Stimulated activated CD4-positive, alpha-beta T cell treated with anti-CD3 and anti-CD28 coated beads, Interleukin-1b, Interleukin-23, amount 100 ng/mL, for 24 hours (primary cell): ENCODE data around the gene EYS.
"Not testable (repeated sequence)": the region's sequence is repeated elsewhere in the genome, so short reads cannot be mapped to it uniquely, and the experiment has no call there.

Experiments
- DNase-seq, 4 experiments: peaks; one replicate each; pipeline ENCODE4 v3.0.0-alpha.2; 2020; ENCODE audit warnings: low read depth in 4 of 4, low spot score in 1 of 4

Gene EYS

GRCh38 chr6:63765828-63766227, 1941.2 kb downstream of the EYS start:
- DNase-seq, result no peak

DNA sequence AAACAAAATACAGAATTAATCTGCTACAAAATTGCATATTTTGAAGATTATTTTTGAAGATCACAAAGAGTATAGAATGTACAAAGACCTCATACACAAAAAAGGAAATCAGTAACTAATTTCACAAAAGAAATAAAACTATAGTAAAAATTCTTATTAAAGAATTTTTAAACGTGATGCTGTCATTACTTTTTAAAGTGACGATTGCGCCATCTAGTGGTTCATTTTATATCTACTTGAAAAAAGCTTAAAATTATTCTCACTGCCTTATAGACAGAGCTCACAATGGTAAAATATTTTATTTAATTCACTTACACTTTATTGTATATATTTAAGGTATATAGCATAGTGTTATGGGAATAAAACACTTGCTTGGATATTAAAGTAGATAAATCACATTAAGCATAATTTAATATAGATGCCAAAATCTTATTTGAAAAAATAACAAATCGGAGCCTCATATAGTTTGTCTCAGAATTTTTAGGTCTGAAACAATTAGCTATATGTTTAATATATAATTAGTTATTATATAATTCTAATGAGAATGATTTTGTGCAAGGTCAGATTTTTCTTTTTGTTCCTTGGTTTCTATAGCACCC, 1942.6 kb downstream of the EYS start:
- DNase-seq, result no peak

DNA sequence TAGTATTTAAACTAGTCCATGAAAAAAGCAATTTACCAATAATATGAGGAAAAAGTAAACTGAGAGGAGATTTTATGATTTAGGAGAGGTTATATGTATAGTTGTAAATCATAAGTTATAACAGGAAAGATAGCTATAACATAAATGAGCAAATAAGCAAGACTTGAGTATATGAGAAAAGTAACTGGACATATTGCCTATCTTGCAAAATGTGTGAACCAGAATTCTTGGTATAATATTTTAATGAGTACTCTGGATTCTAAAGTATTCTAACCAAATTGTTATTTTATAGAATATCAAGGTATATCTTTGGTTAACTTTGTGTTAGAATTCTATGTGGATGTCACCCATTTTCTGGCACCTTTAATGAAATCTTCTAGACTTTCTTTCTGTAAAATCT, 1946.8 kb downstream of the EYS start:
- no peak for DNase-seq

- no peak for DNase-seq
These were observed 1947.4 kb downstream of the EYS start for GRCh38 chr6:63759605-63760105.

GRCh38 chr6:63757826-63758225, 1949.2 kb downstream of the EYS start:
- DNase-seq, result no peak

DNA sequence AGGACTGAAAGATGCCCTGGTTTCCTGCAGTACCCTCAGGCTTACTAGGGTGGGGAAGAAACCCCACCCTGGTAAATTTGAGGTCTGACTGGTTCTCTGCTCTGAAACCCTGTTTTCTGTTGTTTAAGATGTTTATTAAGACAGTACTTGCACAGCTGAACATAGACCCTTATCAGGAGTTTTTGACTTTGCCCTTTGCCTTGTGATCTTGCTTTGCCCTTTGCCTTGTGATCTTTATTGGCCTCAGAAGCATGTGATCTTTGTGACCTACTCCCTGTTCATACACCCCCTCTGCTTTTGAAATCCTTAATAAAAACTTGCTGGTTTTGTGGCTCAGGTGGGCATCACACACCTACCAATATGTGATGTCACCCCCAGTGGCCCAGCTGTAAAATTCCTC, 1949.8 kb downstream of the EYS start:
- DNase-seq, result not testable (repeated sequence)

- no peak for DNase-seq
These were observed 1956.6 kb downstream of the EYS start for GRCh38 chr6:63750400-63750799.

- DNase-seq, result no peak
These were observed 1961.2 kb downstream of the EYS start for GRCh38 chr6:63745784-63746183.

- DNase-seq, result no peak
These were observed 1962.2 kb downstream of the EYS start for GRCh38 chr6:63744810-63745209.

DNA sequence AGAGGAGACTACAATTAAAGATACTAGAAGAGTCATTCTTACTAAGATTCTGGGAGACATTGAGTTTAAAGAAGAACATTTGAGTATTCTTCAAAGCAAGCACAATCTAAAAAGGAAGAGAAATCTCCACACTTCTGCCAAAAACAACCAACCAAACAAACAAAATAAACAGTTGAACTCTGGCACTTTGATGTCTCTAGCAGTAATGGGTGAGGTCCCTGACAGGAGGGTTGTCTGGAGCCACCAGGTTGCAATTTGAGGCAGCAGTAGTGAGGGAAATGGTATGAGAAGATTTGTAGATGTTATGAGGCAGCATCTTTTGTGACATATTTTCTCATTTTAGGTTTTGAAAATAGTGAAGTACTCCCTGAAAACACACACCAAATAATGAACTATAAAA, 1963.3 kb downstream of the EYS start:
- no peak for DNase-seq

GRCh38 chr6:63742060-63742459, 1965.0 kb downstream of the EYS start:
- DNase-seq, result no peak

GRCh38 chr6:63740709-63741108, 1966.3 kb downstream of the EYS start:
- DNase-seq, result no peak

- DNase-seq, result no peak
These were observed 1967.8 kb downstream of the EYS start for GRCh38 chr6:63739094-63739687.

- DNase-seq, result not testable (repeated sequence)
These were observed 1968.8 kb downstream of the EYS start for GRCh38 chr6:63738190-63738589.

- no peak for DNase-seq
These were observed 1972.1 kb downstream of the EYS start for GRCh38 chr6:63734923-63735322.

DNA sequence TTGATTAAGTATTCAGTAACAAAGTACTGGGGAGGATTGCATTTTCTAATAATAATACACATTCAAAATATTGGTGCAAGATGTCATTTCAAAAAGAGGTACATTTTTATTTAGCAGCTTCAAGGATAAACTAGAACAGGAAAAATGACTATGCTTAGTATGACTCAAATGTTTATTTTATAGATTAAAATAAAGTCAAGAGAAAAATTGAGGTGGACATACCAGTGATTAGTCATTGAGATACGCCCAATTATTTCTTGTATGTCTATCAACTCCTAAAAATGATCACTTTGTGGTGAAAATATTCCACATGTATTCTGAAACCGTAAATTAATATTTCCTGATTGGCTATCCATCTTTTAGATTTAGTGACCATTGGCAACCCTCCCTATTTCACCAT, 1974.7 kb downstream of the EYS start:
- no peak for DNase-seq

- no peak for DNase-seq
These were observed 1975.1 kb downstream of the EYS start for GRCh38 chr6:63731930-63732329.

GRCh38 chr6:63730311-63730710, 1976.7 kb downstream of the EYS start:
- no peak for DNase-seq

DNA sequence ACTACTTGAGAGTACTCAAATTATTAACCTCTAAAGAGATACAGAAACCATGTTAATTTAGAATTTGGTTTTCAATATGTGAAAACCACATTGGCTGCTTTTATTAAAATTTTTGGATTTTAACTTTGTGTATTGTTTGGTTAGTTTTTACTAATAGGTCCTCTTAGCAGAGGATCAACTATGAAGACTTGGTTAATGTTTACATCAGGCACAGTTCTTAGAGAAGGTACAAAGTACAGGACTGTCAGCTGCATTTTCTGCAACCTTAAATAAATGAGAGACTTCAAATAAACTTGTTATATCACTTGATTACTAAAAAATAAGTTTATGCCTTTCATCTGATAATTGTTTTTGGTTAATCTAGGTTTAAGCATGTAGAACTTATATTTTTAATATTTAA, 1982.3 kb downstream of the EYS start:
- no peak for DNase-seq

GRCh38 chr6:63721181-63721580, 1985.8 kb downstream of the EYS start:
- DNase-seq, result no peak

- DNase-seq, result no peak
These were observed 1990.9 kb downstream of the EYS start for GRCh38 chr6:63716169-63716568.

GRCh38 chr6:63714091-63714490, 1992.9 kb downstream of the EYS start:
- no peak for DNase-seq

- no peak for DNase-seq
These were observed 1993.7 kb downstream of the EYS start for GRCh38 chr6:63713332-63713731.
